ENCODE data around the gene DHX16. TPM values are rescaled to one million over a fixed set of nuclear protein-coding genes. Genes with fewer than 3 reads are reported as not detected.

Gene DHX16
- total and polyA plus RNA-seq, 9 of the 15 experiments (the other 6 are each of a cell fraction or from before 2014, with no cell fraction given) = 14.6 to 66.1 (median 47.5) TPM

DNA sequence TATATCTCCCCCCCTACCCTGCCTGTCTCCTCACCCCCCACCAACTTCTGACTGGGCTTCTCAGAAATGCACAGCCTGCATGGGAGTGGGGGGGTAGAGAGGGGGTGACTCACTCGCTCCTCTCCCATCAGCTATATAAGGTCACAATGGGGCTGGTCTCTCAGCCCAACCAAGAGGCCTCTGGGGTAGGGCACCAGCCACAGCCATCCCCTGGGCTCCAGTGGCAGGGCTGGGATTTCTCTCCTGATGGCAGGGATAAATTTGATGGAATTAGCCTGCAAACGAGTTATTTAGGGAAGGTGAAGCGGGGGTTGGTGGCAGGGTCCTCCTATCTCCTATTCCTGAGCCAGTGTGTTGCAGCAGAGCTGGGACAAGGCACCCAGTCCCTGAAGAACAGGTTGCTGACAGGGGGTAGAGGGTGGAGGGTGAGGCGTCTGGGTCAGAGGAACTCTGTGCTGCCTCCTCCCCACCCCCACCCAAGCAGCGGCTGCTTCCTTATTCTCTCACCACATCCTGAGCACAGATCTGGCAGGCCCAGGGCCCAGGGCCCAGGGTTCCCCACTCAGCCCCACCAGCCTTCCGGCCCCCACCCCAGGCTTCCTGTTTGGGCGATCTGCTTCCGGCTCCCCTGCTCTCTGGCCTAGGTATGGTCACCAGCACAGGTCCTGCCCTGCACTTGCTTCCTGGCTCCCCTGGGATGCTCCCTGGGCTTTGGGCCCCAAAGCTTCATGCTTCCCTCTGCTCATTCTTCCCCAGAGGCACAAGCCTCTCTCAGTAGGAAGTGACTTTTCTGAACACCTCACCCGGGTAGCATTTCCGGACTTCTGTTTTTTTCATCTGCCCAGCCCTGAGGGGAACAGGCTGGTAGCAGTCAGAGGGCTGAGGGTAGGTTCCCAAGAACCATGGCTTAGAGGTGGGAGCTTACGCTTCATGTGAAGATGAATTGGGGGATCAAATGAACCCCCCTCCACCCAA lies 9.6 kb upstream of the DHX16 start (continued):
- TF ChIP-seq CBFA2T2 (conservative IDR thresholded peaks at IDR 0.05) (no peak), ZNF197 (CRISPR knock-in tag; IDR thresholded peaks at IDR 0.05; ENCODE audit: low read depth) (no peak), MEF2D (tag; conservative IDR thresholded peaks at IDR 0.05; ENCODE audit: low read depth) (0 out of 2 replicates have a peak, but pooled peaks have one; percentile 47), ZNF583 (CRISPR knock-in tag; IDR thresholded peaks at IDR 0.05) (no peak; the same call in 1 of the 2 replicates), TCF3 (CRISPR knock-in tag; IDR thresholded peaks at IDR 0.05) (peak; percentile 26; the same call in 1 of the 2 replicates), RBM14 (IDR thresholded peaks at IDR 0.05; ENCODE audit: borderline replicate concordance, insufficient read depth, low read depth, low read length) (no peak), ZBED1 (IDR thresholded peaks at IDR 0.05) (0 out of 2 replicates have a peak, but pooled peaks have one; percentile 37), SIN3A (IDR thresholded peaks at IDR 0.05; ENCODE audit: borderline replicate concordance in 2 of 2, control insufficient read depth in 1 of 2, low read depth in 2 of 2, low read length in 2 of 2) (peak; percentile 56 to 83; a peak in 2 of 4 replicates), TSC22D4 (tag; IDR thresholded peaks at IDR 0.05) (no peak), ZNF780A (CRISPR knock-in tag; IDR thresholded peaks at IDR 0.05) (no peak), POLR2B (IDR thresholded peaks at IDR 0.05; ENCODE audit: low read depth, partially characterized antibody) (peak; percentile 66)
- TF ChIP-seq, protein P1, sequence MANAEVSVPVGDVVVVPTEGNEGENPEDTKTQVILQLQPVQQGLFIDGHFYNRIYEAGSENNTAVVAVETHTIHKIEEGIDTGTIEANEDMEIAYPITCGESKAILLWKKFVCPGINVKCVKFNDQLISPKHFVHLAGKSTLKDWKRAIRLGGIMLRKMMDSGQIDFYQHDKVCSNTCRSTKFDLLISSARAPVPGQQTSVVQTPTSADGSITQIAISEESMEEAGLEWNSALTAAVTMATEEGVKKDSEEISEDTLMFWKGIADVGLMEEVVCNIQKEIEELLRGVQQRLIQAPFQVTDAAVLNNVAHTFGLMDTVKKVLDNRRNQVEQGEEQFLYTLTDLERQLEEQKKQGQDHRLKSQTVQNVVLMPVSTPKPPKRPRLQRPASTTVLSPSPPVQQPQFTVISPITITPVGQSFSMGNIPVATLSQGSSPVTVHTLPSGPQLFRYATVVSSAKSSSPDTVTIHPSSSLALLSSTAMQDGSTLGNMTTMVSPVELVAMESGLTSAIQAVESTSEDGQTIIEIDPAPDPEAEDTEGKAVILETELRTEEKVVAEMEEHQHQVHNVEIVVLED (CRISPR knock-in tag; IDR thresholded peaks at IDR 0.05) = no peak
- TF ChIP-seq, protein P2, sequence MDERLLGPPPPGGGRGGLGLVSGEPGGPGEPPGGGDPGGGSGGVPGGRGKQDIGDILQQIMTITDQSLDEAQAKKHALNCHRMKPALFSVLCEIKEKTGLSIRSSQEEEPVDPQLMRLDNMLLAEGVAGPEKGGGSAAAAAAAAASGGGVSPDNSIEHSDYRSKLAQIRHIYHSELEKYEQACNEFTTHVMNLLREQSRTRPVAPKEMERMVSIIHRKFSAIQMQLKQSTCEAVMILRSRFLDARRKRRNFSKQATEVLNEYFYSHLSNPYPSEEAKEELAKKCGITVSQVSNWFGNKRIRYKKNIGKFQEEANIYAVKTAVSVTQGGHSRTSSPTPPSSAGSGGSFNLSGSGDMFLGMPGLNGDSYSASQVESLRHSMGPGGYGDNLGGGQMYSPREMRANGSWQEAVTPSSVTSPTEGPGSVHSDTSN (CRISPR knock-in tag; IDR thresholded peaks at IDR 0.05; ENCODE audit: low read depth) = no peak
- TF ChIP-seq, protein P2 (tag; conservative IDR thresholded peaks at IDR 0.05; ENCODE audit: low read depth) = no peak
- TF ChIP-seq, protein P3, sequence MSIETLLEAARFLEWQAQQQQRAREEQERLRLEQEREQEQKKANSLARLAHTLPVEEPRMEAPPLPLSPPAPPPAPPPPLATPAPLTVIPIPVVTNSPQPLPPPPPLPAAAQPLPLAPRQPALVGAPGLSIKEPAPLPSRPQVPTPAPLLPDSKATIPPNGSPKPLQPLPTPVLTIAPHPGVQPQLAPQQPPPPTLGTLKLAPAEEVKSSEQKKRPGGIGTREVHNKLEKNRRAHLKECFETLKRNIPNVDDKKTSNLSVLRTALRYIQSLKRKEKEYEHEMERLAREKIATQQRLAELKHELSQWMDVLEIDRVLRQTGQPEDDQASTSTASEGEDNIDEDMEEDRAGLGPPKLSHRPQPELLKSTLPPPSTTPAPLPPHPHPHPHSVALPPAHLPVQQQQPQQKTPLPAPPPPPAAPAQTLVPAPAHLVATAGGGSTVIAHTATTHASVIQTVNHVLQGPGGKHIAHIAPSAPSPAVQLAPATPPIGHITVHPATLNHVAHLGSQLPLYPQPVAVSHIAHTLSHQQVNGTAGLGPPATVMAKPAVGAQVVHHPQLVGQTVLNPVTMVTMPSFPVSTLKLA (conservative IDR thresholded peaks at IDR 0.05) = no peak

Measured in K562 (cell line).